Measurements from ENCODE around the gene TSPAN11.

- TF ChIP-seq EZH2 (IDR thresholded peaks at IDR 0.05; ENCODE audit: insufficient read depth, low read length): no peak
- no peak for TF ChIP-seq CTCF (IDR thresholded peaks at IDR 0.05; ENCODE audit: insufficient read depth, low read depth, low read length)
These were observed 15.3 kb upstream of the TSPAN11 start for GRCh38 chr12:30911207-30911606.

Data from astrocyte (in vitro differentiated cells and primary cell).